LHCN-M2 (cell line): ENCODE measurements around the gene OLFM3. TPM values are rescaled to one million over a fixed set of nuclear protein-coding genes. Genes with fewer than 3 reads are reported as not detected.

Experiments used
- DNase-seq: peaks from one replicate; pipeline ENCODE4 v3.0.0-alpha.2; 2012; ENCODE audit warnings: low read depth
- total RNA-seq: library from RNA; depleted of rRNA; stranded (reverse); fragments of >200 nt; gene quantifications from 2 replicates; pipeline ENCODE4 v1.2.3, GENCODE V29; 2014

OLFM3 gene
- total RNA-seq, 1 experiment from 2014 or later = not detected

DNA sequence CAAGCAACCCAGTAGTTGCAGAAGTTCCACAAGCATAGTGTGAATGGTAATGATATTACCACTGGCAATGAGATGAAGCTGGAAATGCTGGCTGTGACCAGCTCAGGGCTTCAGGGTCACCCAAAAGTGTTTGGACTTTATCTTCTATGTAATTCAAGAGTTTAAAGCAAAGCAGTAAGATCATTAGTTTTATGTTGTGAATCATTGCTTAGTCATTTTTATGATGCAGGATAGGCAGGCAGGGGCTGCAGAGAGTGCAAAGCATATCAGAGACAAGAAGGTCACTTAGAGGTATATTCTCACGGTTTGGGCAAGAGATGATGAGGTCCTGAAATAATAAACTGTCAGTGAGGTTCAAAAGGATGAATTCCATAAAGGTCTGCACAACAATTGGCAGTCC is 147.4 kb downstream of the OLFM3 start:
- DNase-seq = no peak

- no peak for DNase-seq
Measured at GRCh38 chr1:101847626-101848025, 149.1 kb downstream of the OLFM3 start.

- no peak for DNase-seq
Measured at GRCh38 chr1:101846820-101847219, 149.9 kb downstream of the OLFM3 start.

GRCh38 chr1:101843160-101843559 is 153.6 kb downstream of the OLFM3 start:
- no peak for DNase-seq

DNA sequence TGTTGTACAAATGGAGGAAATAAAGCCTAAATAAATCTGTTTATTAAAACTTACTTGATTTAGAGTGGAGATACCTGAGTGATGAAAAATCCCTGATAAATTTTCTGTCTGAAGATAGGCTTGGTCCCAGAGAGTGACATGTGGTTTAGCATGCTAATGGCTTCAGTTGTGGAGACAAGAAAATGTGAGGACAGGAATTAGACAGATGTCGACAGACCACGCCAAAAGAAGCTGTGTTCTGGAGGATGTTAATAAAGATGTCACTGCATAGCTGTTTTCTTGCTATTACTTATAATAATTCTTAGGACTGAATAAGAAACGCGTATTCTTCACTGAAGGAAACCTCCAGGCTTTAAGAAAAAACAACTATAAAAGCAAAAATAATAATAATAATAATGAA is 154.9 kb downstream of the OLFM3 start:
- DNase-seq = no peak

GRCh38 chr1:101835988-101836387 is 160.7 kb downstream of the OLFM3 start:
- no peak for DNase-seq

- DNase-seq = no peak
Measured at GRCh38 chr1:101833312-101833711, 163.4 kb downstream of the OLFM3 start.

DNA sequence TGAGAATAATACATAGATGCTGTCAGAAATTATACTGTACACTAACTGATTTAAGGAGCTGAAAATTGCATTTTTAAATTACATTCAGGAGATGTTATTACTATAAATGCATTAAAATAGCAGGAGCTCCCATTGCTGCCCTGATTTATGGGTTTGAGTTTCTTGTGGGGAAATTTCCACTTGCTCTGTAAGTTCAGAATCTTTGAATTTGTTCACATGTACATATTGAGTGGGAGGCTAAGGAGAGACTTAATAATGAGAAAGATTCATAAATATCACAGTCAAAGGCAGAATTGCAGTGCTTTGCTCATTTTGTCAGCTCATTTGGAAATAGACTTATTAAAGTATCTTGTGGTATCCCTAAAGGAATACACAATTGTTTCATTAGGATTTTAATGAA is 170.3 kb downstream of the OLFM3 start:
- DNase-seq = no peak

DNA sequence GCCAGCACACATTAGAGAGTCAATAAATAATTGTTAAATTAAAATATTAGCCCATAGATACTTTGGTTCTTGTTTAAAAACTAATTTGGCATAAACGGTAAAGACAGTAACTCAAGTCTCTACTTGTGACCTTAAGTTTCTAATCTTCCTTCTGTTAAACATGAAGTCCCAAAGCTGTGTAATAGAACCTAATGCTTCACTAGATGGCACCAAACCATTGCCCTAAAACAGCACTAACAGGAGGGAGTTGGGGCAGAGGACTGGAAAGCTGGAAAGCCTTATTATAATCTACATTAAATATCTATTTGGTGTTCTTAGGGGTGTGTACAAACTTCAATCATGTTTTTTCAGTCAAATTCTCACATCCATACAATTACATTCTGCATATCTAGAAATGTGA is 176.7 kb downstream of the OLFM3 start:
- DNase-seq = peak; percentile 25

DNA sequence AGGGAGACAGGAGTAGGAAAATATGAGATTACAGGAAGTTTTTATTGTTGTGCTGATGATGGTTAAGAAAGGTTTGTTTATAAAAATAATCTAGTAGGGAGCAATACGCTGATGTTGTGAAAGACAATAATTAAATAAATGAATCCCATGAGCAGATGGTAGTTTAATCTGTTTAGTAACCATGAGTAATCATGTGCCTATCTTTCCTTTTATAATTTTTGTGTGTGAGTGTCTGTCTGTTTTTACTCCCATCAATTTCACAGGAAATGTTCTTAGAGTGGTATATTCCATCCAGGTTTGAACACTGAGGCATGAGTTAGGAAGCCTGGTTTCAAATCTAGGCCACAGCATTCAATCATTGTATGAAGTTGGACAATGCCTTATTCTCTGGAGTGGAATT is 180.5 kb downstream of the OLFM3 start:
- DNase-seq = no peak

DNA sequence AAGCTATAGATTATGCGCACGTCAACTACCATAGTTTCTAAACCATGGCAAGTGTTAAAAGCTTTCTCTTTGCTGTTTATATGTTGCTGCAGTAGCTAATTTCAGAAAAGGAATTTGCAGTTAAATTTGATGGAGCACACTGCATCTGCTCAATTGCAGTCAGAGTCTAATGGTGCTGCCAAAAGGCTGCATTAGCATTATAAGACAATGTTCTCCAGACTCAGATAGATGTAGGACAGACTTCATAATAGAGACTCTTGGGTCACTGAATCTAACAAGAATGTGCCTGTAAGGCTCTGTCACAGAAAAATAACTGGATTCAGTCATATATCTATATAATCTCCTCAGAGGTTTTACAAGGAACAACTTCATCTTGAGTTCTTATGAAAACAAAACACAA is 198.3 kb downstream of the OLFM3 start:
- no peak for DNase-seq

- no peak for DNase-seq
Measured at GRCh38 chr1:101797722-101798121, 199.0 kb downstream of the OLFM3 start.

- DNase-seq = peak; percentile 38
Measured at GRCh38 chr1:101781201-101781831, 215.4 kb downstream of the OLFM3 start.

GRCh38 chr1:101769520-101769919 is 227.2 kb downstream of the OLFM3 start:
- peak; percentile 9 for DNase-seq

GRCh38 chr1:101757985-101758384 is 238.7 kb downstream of the OLFM3 start:
- no peak for DNase-seq

DNA sequence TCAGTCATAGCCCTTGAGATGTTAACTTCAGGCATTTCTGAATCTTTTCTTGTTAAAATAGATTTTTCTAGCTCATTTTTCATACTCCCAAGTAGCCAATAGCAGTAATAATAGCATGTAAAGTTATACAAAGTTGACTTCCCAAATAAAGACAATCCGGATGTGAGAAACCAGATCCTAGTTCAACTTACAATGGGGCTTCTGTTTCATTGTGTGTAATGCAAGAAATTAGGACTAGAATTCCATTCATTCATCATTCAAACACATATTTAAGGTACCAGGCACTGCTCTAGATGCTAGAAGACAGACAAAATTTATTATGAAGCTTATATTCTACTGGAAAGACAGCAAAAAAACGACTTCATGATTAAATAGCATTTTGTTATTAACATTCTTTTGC is 240.3 kb downstream of the OLFM3 start:
- no peak for DNase-seq
